Gastroesophageal sphincter (tissue), 3 donors: ENCODE data around the gene MAP3K1.

Experiments used
- EP300 ChIP-seq: sonication (generic); formaldehyde crosslinking; IDR thresholded peaks from one replicate; pipeline ENCODE4 v1.6.1; 2017; ENCODE audit warnings: antibody characterized with exemption, mild to moderate bottlenecking
- POLR2A ChIP-seq, 2 donors: fragments of 450-650 bp; IDR thresholded peaks; one replicate each; pipeline ENCODE4 v1.6.1; 2017; ENCODE audit warnings: antibody characterized with exemption in 2 of 2, mild to moderate bottlenecking in 2 of 2, moderate library complexity in 1 of 2
- POLR2AphosphoS5 ChIP-seq: sonication (generic); formaldehyde crosslinking; IDR thresholded peaks from one replicate; pipeline ENCODE4 v1.6.1; 2017; ENCODE audit warnings: antibody characterized with exemption
- TF ChIP-seq, protein P1 (sequence below), 4 experiments: fragments of 200-600 bp in 2 of 4; fragments of 450-650 bp in 2 of 4; sonication (generic) in 1 of 4; IDR thresholded peaks; one replicate each; pipeline ENCODE4 v1.5.1; 2017 to 2019; ENCODE audit warnings: antibody characterized with exemption in 4 of 4, mild to moderate bottlenecking in 2 of 4, moderate library complexity in 2 of 4

DNA sequence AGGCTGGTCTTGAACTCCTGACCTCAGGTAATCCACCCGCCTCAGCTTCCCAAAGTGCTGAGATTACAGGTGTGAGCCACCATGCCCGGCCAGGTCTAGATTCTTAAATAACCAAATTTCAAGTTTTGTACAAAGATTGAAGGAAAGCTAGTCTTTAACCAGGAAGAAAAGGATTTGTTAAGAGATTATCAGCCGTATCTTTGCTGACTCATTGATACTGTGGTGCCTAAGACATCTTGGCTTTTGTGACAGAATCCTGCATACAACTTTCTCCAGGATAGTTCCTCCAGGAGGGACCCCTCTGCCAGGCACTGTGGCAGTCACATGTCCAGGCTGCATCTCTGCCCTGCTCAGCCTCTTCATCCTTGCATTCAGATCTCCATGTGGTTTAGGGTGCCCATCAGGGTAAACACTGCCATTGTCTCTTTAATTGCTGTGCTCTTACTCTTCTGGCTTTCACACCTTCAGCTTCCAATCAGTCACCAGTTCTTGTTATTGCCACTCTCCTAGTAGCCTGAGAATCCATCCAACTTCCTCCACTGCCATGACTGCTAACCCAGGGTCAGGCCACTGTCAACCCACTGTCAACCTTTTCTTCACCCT lies 10.0 kb downstream of the MAP3K1 start:
- TF ChIP-seq, protein P1, sequence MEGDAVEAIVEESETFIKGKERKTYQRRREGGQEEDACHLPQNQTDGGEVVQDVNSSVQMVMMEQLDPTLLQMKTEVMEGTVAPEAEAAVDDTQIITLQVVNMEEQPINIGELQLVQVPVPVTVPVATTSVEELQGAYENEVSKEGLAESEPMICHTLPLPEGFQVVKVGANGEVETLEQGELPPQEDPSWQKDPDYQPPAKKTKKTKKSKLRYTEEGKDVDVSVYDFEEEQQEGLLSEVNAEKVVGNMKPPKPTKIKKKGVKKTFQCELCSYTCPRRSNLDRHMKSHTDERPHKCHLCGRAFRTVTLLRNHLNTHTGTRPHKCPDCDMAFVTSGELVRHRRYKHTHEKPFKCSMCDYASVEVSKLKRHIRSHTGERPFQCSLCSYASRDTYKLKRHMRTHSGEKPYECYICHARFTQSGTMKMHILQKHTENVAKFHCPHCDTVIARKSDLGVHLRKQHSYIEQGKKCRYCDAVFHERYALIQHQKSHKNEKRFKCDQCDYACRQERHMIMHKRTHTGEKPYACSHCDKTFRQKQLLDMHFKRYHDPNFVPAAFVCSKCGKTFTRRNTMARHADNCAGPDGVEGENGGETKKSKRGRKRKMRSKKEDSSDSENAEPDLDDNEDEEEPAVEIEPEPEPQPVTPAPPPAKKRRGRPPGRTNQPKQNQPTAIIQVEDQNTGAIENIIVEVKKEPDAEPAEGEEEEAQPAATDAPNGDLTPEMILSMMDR (IDR thresholded peaks at IDR 0.05): no peak
- TF ChIP-seq EP300: no peak
- no peak for TF ChIP-seq POLR2AphosphoS5
- TF ChIP-seq POLR2A (IDR thresholded peaks at IDR 0.05): no peak
